ENCODE results near the gene PTCRA.
"Not testable (repeated sequence)": the region's sequence is repeated elsewhere in the genome, so short reads cannot be mapped to it uniquely, and the experiment has no call there.

The PTCRA gene

DNA sequence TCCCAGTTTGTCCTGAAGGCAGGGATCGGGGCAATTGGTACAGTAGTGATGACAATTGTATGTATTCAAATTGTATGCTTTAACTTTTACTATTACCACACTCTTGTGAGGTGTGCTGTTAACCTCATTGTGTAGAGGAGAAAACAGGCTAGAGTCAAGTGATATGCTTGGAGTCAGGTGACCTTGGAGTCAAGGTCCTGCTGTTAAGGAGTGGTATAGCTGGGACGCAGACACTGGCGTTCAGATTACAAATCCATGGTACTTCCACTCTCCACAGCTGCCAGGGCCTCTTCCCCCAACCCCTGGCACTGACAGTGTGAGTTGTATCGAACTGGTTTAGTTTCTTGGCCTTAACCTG lies 23.9 kb downstream of the PTCRA start:
- no peak for DNase-seq (ENCODE audit: low read depth in 4 of 4, low spot score in 1 of 4)

DNA sequence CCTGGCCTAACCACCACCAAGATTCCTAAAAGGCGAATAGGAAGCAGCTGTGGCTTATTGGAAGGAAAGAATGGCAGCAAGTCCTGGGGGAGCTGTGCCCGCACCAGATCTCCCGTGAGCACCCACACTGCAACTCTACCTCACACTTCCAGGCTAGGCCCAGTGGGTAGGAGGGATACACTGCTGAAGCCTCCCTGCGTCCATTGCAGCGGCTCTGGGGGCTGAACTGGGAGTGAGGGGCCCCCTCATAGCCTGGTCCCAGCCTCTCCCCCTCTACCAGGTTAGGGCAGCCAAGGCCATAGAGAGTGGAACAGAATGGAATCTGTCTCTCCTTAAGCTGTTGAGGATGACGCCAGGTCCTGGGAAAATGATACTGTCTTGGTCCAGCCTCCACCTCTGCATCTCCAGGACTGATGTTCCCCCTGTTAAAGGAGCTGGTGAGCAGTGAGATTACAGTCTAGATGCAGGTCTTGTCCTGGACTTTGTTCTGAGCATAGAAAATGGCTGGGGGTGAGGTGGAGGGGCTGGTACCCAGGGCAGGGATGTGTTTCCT lies 24.7 kb downstream of the PTCRA start:
- no peak for DNase-seq (ENCODE audit: low read depth in 4 of 4, low spot score in 1 of 4)

DNA sequence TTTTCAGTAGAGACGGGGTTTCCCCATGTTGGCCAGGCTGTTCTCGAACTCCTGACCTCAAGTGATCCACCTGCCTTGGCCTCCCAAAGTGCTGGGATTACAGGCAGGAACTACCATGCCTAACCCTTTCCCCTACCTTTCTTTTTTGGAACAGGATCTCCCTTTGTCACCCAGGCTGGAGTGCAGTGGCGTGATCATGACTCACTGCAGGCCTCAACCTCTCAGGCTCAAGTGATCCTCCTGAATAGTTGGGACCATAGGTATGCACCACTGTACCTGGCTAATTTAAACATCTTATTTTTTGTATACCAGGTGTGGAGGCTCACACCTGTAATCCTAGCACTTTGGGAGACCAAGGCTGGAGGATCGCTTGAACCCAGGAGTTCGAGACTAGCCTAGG lies 25.5 kb downstream of the PTCRA start:
- not testable (repeated sequence) for DNase-seq (ENCODE audit: low read depth in 4 of 4, low spot score in 1 of 4)

DNA sequence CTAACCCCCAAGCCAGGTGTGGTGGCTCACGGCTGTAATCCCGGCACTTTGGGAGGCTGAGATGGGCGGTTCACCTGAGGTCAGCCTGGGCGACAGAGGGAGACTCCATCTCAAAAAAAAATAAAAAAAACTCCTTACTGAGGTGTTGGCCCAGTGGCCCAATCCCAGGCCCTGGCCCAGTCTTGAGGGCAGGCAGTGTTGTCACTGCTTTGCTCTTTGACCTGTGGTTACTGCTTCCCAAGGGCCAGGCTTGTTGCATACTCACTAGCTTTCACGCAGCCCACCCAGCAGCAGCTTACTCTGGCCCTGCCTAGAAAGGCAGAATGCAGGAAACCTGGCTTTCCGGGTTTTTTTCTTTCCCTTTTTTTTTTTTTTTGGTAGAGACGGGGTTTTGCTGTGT lies 26.6 kb downstream of the PTCRA start:
- DNase-seq (ENCODE audit: low read depth in 4 of 4, low spot score in 1 of 4), result no peak

DNA sequence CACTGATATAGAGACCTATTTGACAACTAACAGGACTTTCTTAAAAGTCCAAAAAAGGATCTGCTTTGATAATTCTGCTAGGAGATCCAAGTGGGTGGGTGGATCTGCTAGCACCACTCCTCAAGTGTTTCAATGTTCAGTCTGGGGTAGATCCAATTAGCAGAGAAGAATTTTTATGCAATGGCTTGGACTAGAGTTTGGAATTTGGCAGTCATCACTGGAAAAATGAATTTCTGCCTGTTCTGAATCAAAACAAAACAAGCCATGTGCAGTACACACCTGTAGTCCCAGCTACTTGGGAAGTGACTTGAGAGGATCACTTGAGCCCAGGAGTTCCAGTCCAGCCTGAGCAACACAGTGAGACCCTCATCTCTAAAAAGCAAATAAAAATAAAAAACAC lies 32.1 kb downstream of the PTCRA start:
- no peak for DNase-seq (ENCODE audit: low read depth in 4 of 4, low spot score in 1 of 4)

DNA sequence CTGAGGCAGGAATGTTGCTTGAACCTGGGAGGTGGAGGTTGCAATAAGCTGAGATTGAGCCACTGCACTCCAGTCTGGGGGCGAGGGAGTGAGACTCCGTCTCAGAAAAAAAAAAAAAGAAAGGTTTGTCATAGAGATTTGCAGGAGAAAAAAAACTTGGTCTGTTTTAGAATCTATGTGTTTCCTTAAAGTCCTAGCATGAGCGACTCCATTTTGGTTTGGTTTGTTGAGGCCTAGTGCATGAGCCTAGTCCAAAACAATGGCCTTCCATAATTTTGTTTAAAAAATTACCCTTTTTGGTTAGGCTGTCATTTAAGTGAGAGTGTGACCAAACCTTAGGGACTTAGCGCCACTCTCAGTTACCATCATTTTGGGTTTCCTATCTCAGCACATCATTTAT lies 36.5 kb downstream of the PTCRA start:
- DNase-seq (ENCODE audit: low read depth in 4 of 4, low spot score in 1 of 4), result no peak

DNA sequence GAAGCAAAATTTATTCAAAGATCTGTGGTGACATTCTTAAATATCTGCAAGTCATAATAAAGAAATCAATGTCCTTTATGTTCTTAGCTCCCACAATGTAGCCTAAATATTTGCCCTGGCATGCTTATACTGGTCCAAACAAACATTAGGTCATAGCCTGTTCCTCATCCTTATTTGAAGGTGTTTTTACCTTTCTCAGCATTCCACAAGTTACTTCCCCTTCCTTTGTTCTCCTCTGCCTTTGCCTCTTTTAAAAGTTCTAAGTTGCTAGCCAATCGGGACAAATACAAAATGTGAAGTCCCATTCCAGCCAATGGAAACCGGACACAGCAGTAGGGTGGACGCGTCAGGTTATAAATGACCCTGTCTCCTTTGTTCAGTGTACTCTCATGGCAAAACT lies 38.6 kb downstream of the PTCRA start:
- not testable (repeated sequence) for DNase-seq (ENCODE audit: low read depth in 4 of 4, low spot score in 1 of 4)

DNA sequence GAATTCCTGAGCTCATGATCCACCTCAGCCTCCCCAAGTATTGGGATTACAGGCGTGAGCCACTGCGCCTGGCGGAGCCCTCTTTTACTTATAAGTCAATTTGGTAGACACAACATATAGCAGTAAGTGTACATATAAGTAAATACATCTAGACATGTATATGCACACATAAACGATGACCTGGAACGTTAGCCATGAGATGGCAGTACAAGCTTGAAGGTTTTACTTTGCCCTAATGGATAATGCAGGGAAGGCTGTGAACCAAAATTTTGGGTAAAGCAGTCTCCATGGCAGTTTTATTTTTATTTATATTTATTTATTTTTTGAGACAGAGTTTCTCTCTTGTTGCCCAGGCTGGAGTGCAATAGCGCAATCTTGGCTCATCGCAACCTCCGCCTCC lies 42.3 kb downstream of the PTCRA start:
- no peak for DNase-seq (ENCODE audit: low read depth in 4 of 4, low spot score in 1 of 4)

DNA sequence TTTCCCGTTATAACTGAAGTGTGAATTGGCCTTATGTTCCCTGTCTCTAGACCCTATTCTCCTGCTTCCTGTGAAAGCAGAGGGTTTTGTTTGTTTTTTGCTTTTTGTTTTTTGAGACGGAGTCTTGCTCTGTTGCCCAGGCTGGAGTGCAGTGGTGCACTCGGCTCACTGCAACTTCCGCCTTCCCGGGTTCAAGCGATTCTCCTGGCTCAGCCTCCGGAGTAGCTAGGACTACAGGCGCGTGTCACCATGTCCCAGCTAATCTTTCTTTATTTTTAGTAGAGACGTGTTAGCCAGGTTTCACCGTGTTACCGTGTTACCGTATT lies 44.0 kb downstream of the PTCRA start:
- DNase-seq (ENCODE audit: low read depth in 4 of 4, low spot score in 1 of 4), result no peak

DNA sequence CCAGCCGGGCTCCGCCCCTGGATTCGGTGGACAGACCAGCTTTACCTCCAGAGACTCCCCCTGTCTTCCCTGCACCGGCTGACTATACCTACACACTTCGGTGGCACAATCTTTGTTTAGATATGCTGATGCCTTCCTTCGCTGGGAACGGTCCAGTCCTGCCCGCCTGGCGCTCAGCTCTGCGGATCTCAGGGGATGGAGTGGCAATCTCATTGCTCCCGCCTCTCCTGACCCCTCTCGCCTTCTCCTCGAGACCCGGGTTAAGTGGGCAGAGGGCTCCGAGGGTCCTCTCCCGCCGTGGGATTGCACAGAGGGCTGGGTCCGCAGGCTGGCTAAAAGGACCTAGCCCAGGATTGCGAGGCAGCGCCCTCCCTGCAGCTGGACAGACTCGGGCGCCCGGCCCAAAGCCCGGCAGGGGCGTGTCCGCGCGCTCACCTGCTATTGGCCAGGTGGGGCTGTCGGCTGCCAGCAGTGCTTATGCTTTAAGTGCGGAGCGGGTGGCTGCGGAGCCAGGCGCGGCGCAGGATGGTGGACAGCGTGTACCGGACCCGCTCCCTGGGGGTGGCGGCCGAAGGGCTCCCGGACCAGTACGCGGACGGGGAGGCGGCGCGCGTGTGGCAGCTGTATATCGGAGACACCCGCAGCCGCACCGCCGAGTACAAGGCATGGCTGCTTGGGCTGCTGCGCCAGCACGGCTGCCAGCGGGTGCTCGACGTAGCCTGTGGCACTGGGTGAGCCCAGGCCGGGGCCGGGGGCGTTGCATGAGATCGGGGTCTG lies 44.6 kb downstream of the PTCRA start, which contains the start of gene GNMT:
GNMT (plus strand) TSS at position 512 of the 777 bp plus-strand sequence; CDS start at position 526, 14 bp downstream.
- DNase-seq (ENCODE audit: low read depth in 4 of 4, low spot score in 1 of 4), result no peak

DNA sequence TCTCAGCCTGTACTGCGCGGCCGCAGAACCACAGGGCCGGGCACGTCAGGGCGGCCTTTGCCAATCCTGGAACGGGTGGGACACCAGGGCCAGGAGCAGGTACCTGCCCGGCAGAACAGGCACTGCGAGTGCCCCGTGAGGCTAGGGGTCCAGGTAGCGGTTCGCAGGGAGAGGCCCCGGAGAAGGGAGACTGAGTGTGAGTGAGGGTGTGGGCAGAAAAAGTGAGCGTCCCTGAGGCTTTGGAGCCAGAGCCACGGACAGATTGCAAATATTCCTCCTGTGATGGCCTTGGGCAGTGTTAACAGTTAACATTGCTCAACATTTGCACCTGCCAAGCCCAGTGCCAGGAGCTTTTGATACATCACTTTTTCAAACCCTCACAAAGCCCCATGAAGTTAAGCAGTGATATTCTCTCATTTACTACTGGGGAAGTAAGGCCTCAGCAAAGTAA lies 45.2 kb downstream of the PTCRA start:
- DNase-seq (ENCODE audit: low read depth in 4 of 4, low spot score in 1 of 4), result no peak

DNA sequence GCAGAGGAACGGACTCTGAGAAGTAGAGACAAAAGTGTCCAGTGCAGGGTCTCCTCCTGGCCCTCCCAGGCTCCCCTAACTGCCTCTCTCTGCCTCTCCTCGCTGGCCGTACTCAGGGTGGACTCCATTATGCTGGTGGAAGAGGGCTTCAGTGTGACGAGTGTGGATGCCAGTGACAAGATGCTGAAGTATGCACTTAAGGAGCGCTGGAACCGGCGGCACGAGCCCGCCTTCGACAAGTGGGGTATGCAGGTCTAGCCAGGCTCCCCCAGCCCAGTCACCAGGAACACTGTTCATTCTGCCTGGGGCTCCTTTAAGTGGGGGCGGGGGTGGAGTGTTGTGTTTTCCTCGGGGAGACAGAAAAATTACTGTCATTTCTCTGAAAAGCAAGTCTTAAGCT lies 46.2 kb downstream of the PTCRA start:
- DNase-seq (ENCODE audit: low read depth in 4 of 4, low spot score in 1 of 4), result no peak

DNA sequence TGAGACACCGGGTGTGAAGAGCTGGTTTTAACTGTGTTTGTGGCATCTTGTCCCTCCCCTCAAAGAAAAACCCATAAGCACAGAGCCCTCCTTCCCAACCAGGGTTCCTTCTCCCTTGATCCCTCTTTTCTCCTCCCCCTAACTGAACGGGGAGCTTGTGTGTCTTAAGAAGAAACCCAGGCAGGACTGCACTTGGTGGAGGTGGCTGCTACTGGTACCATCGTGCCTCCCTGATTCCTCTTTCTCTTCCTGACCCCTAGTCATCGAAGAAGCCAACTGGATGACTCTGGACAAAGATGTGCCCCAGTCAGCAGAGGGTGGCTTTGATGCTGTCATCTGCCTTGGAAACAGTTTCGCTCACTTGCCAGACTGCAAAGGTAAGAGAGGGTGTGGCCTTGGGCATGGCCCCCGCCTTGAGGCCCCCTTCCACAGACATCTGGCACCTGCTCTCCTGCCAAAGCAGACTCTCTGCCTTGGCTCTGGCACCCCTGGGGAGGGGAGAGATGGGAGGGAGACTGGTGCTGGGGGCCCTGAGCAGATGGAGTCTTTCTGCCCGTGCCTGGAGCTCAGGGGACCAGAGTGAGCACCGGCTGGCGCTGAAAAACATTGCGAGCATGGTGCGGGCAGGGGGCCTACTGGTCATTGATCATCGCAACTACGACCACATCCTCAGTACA lies 46.8 kb downstream of the PTCRA start:
- no peak for DNase-seq (ENCODE audit: low read depth in 4 of 4, low spot score in 1 of 4)

DNA sequence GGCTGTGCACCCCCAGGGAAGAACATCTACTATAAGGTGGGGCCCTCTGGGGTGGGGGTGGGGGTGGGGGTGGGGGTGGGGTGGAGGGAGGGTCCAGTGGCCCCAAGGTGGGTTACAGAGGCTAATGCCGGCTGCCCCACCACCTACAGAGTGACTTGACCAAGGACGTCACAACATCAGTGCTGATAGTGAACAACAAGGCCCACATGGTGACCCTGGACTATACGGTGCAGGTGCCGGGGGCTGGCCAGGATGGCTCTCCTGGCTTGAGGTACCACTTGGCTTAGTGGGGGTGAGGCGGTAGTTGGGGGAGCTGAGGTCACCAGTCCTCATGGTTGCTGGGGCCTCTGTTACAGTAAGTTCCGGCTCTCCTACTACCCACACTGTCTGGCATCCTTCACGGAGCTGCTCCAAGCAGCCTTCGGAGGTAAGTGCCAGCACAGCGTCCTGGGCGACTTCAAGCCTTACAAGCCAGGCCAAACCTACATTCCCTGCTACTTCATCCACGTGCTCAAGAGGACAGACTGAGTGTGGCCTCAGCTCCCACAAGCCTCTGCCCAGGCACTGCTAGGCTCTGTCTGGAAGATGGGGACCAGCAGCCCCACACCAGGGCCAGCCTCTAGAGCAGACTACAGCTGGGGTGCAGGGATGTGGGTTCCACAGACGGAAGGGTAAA lies 47.5 kb downstream of the PTCRA start:
- no peak for DNase-seq (ENCODE audit: low read depth in 4 of 4, low spot score in 1 of 4)

DNA sequence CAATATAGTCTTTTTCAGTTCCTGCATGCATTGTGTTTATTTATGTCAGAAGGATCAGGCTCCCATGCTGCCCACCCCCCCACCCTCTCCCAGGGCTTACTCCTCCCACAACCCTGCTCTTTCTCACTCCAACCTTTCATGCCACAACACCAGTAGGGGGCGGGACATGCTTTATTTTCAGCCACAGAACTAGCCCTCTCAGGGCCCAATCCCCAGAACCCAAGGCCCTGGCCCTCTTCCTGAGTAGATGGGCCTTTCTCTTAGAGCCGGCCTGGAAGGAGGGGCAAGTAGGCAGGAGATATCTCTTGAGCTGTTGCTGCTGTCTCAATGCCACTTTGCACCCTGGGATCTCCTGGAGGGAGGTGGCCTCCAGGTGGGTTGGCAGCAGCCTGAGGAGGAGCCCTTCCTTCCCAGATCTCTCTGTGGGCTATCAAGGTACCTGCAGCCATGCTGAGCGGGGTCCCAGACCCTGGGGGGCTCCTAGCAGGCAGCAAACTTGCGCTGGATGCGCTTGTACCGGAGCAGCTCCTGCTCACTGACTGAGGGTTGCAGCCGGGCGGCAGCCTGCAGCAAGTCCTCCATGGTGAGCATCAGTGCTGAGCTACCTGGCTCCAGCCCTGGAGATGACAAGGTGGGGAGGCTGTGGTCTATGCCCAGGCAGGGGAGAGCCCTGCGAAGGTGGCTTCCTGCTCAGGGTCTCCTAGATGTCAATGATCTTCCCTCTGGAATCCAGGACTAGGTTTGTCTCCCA lies 48.2 kb downstream of the PTCRA start:
- no peak for DNase-seq (ENCODE audit: low read depth in 4 of 4, low spot score in 1 of 4)

DNA sequence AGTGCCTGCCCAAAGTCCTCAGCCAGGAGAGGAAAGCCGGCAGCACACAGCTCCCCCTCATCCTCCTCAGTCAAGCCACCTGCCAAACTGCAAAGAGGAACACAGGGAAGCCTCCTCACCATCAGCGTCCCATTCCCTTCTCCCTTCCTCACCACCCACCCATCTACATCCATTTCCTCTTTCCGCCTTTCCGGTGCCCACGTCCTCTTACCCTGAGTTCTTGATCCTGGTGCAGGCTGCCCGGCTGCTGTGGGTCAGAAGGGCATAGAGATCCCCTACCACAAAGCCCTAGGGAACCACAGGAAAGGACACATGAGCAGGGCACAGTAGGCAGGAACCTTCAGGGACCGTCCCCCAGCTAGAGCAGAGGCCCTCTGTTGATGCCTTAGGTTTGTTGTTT lies 50.7 kb downstream of the PTCRA start:
- DNase-seq (ENCODE audit: low read depth in 4 of 4, low spot score in 1 of 4), result no peak

DNA sequence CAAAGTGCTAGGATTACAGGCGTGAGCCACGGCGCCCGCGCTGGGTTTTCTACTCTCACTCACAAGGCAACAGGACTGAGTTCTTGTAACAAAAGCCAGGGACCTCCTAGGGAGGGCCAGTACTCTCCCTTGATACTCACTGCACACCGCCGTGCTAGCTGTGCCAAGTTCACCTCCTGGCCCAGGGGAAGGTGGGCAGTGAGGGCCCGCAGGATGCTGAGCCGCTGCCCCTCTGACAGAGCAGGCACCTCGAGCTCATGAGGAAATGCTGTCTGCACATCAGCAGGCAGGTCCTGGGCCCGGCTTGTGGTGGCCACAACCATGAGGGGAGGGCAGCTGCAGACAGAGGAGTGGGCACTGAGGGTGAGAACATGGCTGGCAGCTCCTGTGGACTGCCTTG lies 51.4 kb downstream of the PTCRA start:
- DNase-seq (ENCODE audit: low read depth in 4 of 4, low spot score in 1 of 4), result no peak

DNA sequence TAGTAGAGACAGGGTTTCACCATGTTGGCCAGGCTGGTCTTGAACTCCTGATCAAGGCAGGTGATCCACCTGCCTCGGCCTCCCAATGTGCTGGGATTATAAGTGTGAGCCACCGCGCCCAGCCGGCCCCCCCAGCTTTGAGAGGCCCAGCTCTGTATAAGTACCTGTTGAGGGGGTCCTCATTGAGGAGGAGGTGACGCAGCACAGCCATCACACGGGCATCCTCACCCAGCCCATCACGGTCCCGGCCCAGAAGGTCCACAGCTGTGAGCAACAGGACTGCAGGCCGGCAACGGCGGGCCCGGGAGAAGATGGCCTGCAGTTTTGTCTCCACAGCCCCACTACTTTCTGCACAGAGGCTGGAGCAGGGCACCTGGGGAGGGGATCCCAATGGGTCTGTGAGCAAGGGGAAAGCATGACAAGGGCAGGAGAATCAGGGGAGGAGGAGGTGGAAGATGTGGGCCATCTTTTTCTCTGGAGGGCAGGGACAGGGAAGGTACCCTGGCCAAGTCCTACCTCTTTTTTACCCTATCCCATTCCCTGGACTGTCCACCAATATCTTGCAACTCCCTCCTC lies 52.4 kb downstream of the PTCRA start:
- no peak for DNase-seq (ENCODE audit: low read depth in 4 of 4, low spot score in 1 of 4)

DNA sequence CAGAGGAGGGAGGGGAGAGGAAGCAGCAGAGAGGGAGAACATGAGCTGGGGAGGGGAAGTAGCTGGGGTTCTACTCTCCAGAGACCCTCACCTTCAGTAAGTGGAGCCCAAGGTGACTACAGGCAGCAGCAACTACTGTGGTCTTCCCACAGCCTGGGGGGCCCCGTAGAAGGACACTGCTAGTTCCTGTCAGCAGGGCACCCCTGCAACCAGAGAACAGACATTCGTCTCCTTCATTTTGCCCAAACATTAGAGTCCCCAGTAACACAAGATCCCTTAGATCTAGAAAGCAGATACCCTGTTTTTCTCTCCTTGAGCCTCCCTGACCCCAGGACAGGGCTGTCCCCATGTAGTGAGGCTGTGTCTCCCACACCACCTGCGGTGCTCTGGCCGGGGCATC lies 52.9 kb downstream of the PTCRA start:
- no peak for DNase-seq (ENCODE audit: low read depth in 4 of 4, low spot score in 1 of 4)

DNA sequence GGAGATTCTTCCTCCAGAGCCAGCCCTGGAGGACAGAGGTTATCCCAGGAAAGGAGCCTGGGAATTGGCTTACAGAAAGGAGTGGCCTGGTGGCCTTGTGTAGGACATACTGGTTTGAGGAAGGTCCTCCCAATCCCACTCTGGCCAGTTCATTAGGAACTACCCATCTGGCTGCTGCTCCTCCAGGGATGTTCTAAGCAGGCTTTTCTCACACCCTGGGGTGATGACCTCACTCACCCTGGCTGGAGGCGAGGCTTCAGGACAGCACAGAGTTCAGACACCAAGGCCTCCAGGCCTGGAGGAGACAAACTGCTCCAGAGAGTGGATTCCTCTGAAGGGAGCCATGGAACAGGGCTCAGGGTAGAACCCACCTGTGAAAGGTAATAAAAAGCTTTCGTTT lies 53.6 kb downstream of the PTCRA start:
- DNase-seq (ENCODE audit: low read depth in 4 of 4, low spot score in 1 of 4), result no peak

DNA sequence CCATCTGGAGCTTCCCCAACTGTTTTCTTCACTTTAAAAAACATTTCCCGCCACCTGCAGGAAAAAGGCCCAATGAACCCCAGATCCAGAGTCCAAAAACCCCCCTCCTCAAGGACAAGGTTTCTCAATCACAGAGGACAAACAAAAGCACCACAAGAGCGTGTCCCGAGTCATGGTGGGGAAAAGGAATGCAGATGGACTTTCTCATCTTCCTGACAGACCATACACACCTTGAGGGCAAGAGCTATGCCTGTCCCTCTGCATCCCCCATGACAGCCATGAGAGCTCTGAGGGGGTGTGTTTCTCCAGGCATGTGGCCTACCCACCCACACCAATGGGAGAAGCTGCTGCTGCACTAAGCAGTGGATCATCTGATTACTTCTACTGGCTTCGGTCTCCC lies 54.1 kb downstream of the PTCRA start:
- no peak for DNase-seq (ENCODE audit: low read depth in 4 of 4, low spot score in 1 of 4)
